Fibroblast of skin of left quadriceps (primary cell): ENCODE results near the gene GNAO1.

Experiments
- DNase-seq, 2 experiments: peaks; one replicate each; pipeline ENCODE4 v3.0.0-alpha.2; 2013; ENCODE audit warnings: low read depth in 2 of 2

Gene GNAO1

GRCh38 chr16:56198006-56198754, 6.9 kb downstream of the GNAO1 start:
- DNase-seq: no peak

- DNase-seq: no peak
Measured at GRCh38 chr16:56198755-56199114, 7.4 kb downstream of the GNAO1 start.

DNA sequence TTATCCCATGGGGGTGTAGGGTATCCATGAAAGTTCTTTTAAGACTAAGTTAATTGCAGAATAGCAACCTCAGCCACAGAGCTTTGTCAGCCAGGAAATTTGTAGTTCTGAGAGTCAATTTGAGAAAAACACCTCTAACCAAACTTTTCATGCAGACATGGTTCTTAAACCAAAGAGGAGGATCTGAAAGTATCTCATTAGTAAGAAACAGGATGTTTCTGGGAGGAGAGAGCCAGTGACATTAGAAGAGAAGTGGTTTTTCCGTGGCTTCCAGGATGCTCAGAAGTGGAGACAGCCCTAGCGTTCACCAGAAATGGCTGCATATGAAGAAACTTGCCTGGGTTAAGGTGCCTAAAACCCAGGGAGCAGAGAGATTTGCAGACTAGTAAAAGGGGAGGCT, 7.9 kb downstream of the GNAO1 start:
- DNase-seq: no peak

- DNase-seq: no peak
Measured at GRCh38 chr16:56201030-56201429, 9.7 kb downstream of the GNAO1 start.

- DNase-seq: no peak
Measured at GRCh38 chr16:56202036-56202435, 10.7 kb downstream of the GNAO1 start.

GRCh38 chr16:56203052-56203451, 11.8 kb downstream of the GNAO1 start:
- DNase-seq: no peak

- DNase-seq: peak; percentile 48 to 53
Measured at GRCh38 chr16:56204816-56205215, 13.5 kb downstream of the GNAO1 start.

- DNase-seq: no peak
Measured at GRCh38 chr16:56206951-56207350, 15.7 kb downstream of the GNAO1 start.

DNA sequence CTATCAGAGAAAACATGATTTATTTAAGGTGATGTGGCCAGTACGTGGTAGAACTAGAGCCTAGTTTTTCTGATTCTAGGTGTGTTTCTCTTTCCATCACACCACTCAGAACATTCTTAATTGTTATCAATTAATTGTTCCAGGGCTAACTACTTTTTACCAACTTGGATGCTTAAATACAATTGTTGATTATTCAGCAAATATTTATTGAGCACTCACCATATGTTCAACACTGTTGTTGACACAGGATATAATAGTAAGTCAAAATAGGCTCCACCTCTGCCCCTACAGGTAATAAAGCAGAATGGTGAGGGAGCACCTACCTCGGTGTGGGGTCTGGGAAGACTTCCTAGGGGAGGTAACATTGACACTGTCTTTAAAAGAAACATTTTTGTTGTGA, 16.1 kb downstream of the GNAO1 start:
- DNase-seq: no peak

DNA sequence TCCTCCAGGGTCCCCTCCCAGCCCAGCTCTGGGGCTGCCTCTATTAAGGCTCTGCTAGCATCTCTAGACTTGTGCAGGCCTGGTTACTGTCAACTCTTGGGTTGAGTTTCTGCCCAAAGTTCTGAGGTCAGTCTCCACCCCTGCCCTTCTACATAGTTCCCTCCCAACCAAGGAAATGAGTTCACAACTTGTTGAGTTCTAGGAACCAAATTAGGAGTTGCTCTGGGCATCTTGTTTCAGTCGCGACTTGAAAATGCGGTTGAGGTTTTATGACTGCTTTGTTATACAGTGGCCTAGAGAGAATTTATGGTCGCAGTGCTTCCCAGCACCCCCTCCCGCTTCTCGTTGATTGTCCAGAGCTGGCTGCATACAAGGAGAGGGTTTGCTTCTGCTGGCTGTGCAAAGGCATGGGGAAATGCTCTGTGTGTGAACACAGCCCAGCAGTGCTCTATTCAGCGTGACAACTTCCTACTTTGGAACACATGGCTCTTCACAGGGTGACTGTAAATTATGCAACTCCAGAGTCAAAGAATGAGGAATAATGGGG, 20.2 kb downstream of the GNAO1 start:
- no peak for DNase-seq

- DNase-seq: no peak
Measured at GRCh38 chr16:56212144-56212543, 20.9 kb downstream of the GNAO1 start.

GRCh38 chr16:56221995-56222394, 30.7 kb downstream of the GNAO1 start:
- no peak for DNase-seq

DNA sequence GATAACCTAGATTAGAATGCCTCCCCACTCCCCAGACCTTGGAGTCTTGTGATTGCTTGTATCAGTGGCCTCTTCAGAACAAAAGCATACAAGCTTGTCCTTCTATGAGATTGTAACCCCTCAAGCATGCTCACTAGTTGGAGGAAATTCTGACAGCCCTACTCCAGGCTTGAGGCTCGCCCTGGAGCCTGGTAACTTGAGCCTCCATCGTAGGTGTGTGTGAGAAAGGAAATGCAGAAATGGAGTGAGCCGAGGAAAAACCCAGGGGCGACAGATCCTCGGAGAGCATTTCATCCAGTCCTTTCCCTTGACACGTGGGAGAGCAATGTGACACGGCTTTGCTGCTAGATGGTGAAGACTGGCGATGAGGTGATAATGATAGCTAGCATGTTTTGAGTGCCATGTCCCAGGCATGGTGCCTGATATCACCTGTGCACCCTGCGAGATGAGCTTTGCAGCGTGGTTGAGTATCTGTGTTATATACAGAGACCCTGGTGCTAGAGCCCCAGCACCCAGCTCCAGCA, 31.2 kb downstream of the GNAO1 start:
- DNase-seq: no peak

GRCh38 chr16:56225017-56225742, 33.9 kb downstream of the GNAO1 start:
- no peak for DNase-seq

- no peak for DNase-seq
Measured at GRCh38 chr16:56226187-56226586, 34.9 kb downstream of the GNAO1 start.

DNA sequence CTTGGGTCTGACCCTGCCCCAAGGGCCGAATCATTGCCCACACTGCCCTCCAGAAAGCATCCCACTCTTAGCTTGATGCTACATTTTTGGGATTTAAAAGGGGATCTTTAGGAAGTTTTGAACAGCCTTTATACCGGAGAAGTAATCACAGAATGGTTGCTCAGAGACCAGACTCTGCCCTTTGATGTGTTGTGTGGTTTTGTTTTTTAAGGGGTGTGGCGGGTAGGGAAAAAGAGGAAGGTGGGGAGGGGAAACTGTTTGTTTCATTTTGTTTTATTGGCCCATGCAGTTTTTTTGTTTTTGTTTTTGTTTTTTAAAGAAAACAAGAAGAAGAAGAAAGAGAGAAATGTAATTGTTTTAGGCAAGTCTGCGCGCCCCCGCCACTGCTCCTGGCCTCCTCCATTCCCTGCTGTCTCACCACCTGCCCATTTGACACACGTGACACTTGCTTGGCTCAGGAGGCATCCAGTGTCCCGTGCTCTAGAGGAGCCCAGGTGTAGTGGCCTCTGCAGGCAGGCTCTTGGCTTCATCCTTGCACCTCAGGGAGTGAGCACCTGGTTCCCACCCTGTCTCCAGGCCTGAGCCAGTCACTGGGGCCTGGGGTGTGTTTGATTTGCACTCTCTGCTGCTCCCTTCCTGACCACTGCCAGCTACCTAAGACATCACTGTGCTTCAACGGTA, 35.7 kb downstream of the GNAO1 start:
- DNase-seq: no peak

GRCh38 chr16:56227936-56228335, 36.6 kb downstream of the GNAO1 start:
- DNase-seq: no peak

DNA sequence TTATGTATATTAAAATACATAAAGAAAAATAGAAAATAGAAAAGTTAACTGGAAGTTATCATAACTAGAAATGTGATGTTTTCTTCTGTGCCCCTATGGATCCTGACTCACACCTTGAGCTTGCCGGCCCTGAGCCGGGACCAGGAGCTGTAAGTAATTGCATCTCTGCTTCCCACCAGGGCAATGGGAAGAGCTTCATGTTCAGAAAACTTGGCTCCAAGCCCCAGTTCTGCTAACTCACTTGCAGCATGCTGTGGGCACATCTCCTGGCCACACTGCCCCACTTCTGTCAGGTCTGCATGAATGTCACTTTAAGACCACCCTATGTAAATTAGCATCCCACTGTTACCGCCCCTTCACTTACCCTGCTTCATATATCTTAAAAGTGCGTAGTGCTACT, 37.2 kb downstream of the GNAO1 start:
- DNase-seq: no peak

- no peak for DNase-seq
Measured at GRCh38 chr16:56233795-56234566, 42.7 kb downstream of the GNAO1 start.

GRCh38 chr16:56234737-56235136, 43.4 kb downstream of the GNAO1 start:
- DNase-seq: no peak

DNA sequence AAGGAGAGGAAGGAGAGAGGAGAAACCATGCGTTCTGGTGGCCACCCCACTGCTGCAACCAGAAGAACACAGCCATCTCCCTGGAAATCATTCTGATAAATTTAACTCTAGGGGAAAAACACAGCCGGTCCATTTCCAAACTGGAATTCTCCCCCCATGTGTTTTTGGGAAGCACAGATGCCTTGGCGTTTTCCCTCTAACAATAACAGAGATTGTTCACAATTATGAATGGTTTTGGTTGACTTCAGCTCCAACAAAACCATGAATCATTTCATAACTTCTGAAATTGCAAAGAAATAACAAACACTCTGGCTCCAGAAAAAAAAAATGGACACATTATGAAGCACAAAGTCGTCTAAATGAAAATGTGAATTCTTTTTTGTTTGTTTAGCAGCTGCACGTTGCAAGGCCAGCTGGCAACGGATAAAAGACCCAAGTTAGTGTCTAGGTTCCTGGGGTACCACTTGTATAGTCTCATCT, 46.2 kb downstream of the GNAO1 start:
- DNase-seq: no peak
